Lower leg skin (tissue), 4 donors: Measurements from ENCODE around the gene ADAM19. TPM values are rescaled to one million over a fixed set of nuclear protein-coding genes. Genes with fewer than 3 reads are reported as not detected.

Experiments used
- DNase-seq, 2 donors: peaks; one replicate each; pipeline ENCODE4 v3.0.0-alpha.2; 2019; ENCODE audit warnings: low spot score in 2 of 2
- H3K4me3 ChIP-seq: fragments of 200-600 bp; sonication (generic); 2 replicates; pipeline ENCODE4 v1.5.1; 2017; ENCODE audit warnings: mild to moderate bottlenecking, low read depth; ENCODE audit not compliant: poor library complexity, severe bottlenecking
- POLR2A ChIP-seq, 2 donors: fragments of 450-650 bp; IDR thresholded peaks; one replicate each; pipeline ENCODE4 v1.6.1; 2016 to 2017; ENCODE audit warnings: antibody characterized with exemption in 2 of 2, mild to moderate bottlenecking in 1 of 2, moderate library complexity in 1 of 2
- whole genome bisulfite sequencing, 2 donors: methylation state at CpG; one replicate each; pipeline ENCODE4 v1.1.5; 2018; 5-methylcytosine and 5-hydroxymethylcytosine counted together
- intact Hi-C: fragments of 100-400 bp; cut with DNase I; formaldehyde crosslinking; loops from one replicate; pipeline ENCODE4 v1.15.0; 2023; ENCODE audit warnings: low total_unique reads
- total RNA-seq, 4 donors: library from RNA; depleted of rRNA; stranded (reverse); fragments of >200 nt; gene quantifications; one replicate each; pipeline ENCODE4 v1.1.0, GENCODE V29; 2016
- TF ChIP-seq, protein P1 (sequence below), 3 donors: fragments of 450-650 bp; IDR thresholded peaks; one replicate each; pipeline ENCODE4 v1.5.1; 2016; ENCODE audit warnings: antibody characterized with exemption in 3 of 3, mild to moderate bottlenecking in 3 of 3, moderate library complexity in 2 of 3

Gene ADAM19
- total RNA-seq, 4 donors from 2014 or later: 0.68 to 1.7 (median 1.0) TPM

DNA sequence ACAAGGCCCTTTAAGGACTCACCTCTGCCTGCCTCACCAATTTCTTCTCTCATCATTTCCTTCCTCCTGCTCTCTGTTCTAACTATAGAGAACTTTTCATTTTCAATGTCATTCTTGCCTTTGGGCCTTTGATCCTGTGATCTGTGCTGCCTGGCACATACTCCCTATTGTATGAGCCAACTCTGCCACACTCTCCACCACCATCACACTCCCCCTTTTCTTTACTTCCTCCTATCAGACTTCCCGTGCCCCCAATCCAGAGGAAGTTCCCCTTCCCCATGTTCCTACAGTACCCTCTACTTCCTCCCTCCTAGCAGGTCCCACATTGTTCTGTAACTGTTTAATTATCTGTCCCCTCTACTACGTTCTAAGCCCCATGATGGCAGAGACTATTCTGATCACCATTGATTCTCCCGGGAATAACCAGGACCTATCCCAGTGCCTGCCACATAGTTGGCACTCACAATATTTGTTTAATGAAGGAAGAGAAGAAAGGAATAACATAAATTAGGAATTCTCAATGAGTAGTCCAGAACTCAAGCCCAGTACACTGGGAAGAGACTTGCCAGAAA lies 27.5 kb downstream of the ADAM19 start:
- DNase-seq: no peak
- intact Hi-C loops: no loop called here
- WGBS, 2 donors: 66 to 75% methylated on average over 3 of the region's 3 CpGs
- TF ChIP-seq, protein P1, sequence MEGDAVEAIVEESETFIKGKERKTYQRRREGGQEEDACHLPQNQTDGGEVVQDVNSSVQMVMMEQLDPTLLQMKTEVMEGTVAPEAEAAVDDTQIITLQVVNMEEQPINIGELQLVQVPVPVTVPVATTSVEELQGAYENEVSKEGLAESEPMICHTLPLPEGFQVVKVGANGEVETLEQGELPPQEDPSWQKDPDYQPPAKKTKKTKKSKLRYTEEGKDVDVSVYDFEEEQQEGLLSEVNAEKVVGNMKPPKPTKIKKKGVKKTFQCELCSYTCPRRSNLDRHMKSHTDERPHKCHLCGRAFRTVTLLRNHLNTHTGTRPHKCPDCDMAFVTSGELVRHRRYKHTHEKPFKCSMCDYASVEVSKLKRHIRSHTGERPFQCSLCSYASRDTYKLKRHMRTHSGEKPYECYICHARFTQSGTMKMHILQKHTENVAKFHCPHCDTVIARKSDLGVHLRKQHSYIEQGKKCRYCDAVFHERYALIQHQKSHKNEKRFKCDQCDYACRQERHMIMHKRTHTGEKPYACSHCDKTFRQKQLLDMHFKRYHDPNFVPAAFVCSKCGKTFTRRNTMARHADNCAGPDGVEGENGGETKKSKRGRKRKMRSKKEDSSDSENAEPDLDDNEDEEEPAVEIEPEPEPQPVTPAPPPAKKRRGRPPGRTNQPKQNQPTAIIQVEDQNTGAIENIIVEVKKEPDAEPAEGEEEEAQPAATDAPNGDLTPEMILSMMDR (IDR thresholded peaks at IDR 0.05): no peak
- TF ChIP-seq POLR2A (IDR thresholded peaks at IDR 0.05): no peak
- H3K4me3 ChIP-seq: no peak overlapping the region

DNA sequence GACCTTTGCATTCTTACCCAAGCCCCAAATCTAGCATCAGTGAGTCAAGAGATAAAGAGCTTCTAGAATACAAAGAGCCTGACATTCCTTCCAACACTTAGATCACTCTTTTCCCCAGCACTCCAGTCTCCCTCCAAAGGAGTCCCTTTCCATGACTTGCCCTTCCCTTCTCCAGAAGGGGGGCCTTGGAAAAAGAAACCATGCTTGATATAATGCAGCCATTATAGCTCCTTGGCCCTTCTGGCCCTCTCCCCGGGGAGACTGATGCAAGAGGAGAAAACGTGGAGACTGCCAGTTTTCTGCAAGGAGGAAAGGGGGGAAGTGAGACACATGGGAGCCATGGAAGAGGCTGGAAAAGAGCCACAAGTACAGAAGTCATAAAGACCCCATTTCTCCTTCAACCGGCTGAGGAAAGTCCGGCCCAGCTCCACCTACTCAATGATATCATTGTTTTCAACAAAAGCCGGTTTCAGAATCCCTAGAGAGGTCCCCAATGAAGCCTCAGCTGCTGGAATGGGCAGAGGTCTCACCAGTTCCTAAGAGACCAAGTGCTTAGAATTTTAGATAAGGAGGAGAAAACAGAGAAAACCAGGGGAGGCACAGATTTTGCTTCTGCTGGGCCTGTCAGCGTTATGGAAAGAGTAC lies 29.0 kb downstream of the ADAM19 start:
- WGBS, 2 donors: 62 to 69% methylated on average over 6 of the region's 6 CpGs
- no peak overlapping the region for H3K4me3 ChIP-seq
- DNase-seq: no peak
- TF ChIP-seq, protein P1 (IDR thresholded peaks at IDR 0.05): no peak
- TF ChIP-seq POLR2A (IDR thresholded peaks at IDR 0.05): no peak
- intact Hi-C loops: no loop called here

DNA sequence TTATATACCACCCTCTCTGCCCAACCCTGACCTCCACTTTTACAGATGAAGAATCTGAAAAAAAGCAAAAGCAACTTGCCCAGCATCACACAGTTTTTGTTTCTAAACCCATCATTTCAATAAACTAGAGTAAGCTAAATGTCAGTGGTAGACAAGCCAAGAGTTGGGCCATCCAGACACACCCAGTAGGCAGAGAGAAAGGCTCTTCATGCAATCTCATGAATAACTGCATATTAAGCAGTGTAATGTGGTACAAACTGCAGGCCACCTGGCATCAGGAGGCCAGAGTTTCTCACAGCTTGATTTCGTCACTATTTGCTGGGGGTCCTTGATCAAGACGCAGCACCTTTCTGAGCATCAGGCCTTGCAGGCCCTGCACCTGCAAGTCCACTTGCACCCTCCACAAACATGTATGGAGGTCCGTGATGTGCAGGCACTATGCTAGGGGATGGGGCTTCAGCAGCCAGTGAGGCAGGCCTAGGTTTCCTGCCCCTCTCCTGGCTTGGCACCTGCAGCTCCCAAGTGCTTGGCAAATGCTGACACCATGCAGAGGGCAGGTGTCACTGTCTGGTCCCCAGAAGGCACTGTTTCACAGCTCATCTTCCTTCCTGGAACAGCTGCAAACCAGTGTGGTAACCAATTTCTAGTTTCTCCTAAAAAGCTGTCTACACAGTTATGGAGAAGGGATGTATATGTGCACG lies 29.8 kb downstream of the ADAM19 start:
- intact Hi-C loops: no loop called here
- WGBS, 2 donors: 94 to 95% methylated on average over 4 of the region's 4 CpGs
- TF ChIP-seq POLR2A (IDR thresholded peaks at IDR 0.05): no peak
- TF ChIP-seq, protein P1 (IDR thresholded peaks at IDR 0.05): no peak
- H3K4me3 ChIP-seq: no peak overlapping the region
- no peak for DNase-seq

DNA sequence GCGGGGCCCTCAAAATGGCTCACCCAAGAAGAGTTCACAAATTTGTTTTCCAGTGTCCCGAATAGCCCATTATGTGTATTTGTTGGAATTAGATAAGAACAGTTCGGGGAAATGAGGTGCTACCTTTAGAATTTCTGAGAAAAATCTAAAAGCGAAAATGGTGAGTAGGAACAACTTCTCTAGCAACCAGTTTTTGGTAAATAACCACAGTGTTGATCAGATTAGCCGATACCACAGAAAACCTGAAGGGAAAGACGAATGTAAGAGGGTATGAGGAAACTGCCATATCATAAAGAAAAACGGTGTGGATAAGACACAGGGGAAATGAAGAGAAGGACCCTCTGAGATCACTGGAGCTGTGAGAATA lies 31.0 kb downstream of the ADAM19 start:
- intact Hi-C loops: no loop called here
- 81 to 86% methylated on average over 7 of the region's 7 CpGs for WGBS, 2 donors
- no peak overlapping the region for H3K4me3 ChIP-seq
- no peak for TF ChIP-seq POLR2A (IDR thresholded peaks at IDR 0.05)
- TF ChIP-seq, protein P1 (IDR thresholded peaks at IDR 0.05): no peak
- no peak for DNase-seq

DNA sequence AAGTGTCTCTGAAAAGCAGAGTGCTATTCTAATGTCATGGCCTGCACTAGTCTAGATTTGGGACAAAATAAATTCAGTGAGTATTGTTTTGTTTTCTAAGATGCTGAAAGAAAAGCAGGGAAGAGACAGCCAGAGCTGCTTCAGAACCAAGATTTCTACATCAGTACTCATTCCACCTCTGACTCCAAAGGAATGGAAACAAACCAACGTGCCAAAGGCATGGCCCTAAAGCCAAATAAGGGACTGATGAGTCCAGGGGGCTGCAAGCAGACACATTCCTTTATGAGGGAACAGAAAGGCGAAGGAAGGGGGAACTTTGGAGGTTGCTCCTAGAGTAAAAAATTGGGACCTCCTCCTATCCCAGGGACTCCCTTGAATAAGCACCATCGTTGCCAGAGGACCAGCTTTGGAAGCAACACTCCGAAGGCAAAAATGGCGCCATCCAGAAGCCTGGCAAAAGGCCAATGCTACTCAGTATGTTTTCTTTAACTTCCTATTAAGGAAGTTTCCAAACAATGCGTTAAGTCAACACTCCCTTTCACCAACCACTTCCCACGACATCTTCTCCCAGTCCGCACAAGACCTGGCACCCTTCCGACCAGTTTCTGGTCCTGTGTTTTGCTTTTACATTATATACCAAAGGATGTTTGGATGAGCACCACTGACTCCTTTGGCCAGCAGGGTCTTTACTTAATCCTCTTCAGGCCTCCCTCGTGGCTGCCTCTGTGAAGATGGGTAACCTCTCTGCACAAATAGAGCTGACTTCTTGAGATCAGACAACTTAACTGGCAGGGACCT lies 31.6 kb downstream of the ADAM19 start:
- peak in 1 of 2 donors; percentile 66 for DNase-seq
- 67 to 78% methylated on average over 10 of the region's 10 CpGs for WGBS, 2 donors
- intact Hi-C loops: no loop called here
- H3K4me3 ChIP-seq: no peak overlapping the region
- no peak for TF ChIP-seq POLR2A (IDR thresholded peaks at IDR 0.05)
- TF ChIP-seq, protein P1 (IDR thresholded peaks at IDR 0.05): no peak
